HepG2 (cell line): ENCODE data around the gene TBX10. TPM values are rescaled to one million over a fixed set of nuclear protein-coding genes. Genes with fewer than 3 reads are reported as not detected.
A peak's percentile ranks its signal among the peaks of the same experiment; 100 is the strongest.

Source experiments
- ATAD3A ChIP-seq: sonication (generic); formaldehyde crosslinking; IDR thresholded peaks from 2 replicates; pipeline ENCODE4 v1.4.0; 2020; ENCODE audit warnings: missing genetic modification reagents
- HNF4A ChIP-seq: sonication (generic); formaldehyde crosslinking; IDR thresholded peaks from 2 replicates; pipeline ENCODE4 v1.4.0; 2020; ENCODE audit warnings: missing genetic modification reagents
- IKZF1 ChIP-seq: fragments of 450-650 bp; IDR thresholded peaks from 2 replicates; pipeline ENCODE4 v1.7.1; 2016
- IKZF4 ChIP-seq: sonication (generic); formaldehyde crosslinking; IDR thresholded peaks from 2 replicates; pipeline ENCODE4 v1.5.1; 2020; ENCODE audit warnings: borderline replicate concordance, mild to moderate bottlenecking, low read depth, missing genetic modification reagents; ENCODE audit errors: not compliant biosample characterization
- KAT8 ChIP-seq: IDR thresholded peaks from 2 replicates; pipeline ENCODE4 v1.6.1; 2016; ENCODE audit warnings: missing genetic modification reagents, missing compliant biosample characterization
- POLR2A ChIP-seq, 2 experiments: IDR thresholded peaks; 2 replicates each; pipeline ENCODE4 v1.6.1; 2011; ENCODE audit warnings: low read depth in 2 of 2, low read length in 2 of 2, mild to moderate bottlenecking in 1 of 2, moderate library complexity in 1 of 2; ENCODE audit not compliant: insufficient read depth in 1 of 2
- SMARCE1 ChIP-seq: fragments of 450-650 bp; IDR thresholded peaks from 2 replicates; pipeline ENCODE4 v1.6.1; 2017; ENCODE audit warnings: borderline replicate concordance
- ZNF333 ChIP-seq: sonication (generic); formaldehyde crosslinking; IDR thresholded peaks from 2 replicates; pipeline ENCODE4 v1.4.0; 2020; ENCODE audit warnings: mild to moderate bottlenecking, missing genetic modification reagents, borderline replicate concordance
- ZNF33A ChIP-seq: sonication (generic); formaldehyde crosslinking; IDR thresholded peaks from 2 replicates; pipeline ENCODE4 v1.5.1; 2020; ENCODE audit warnings: missing genetic modification reagents, mild to moderate bottlenecking, moderate library complexity, borderline replicate concordance
- ZNF350 ChIP-seq: sonication (generic); formaldehyde crosslinking; IDR thresholded peaks from 2 replicates; pipeline ENCODE4 v1.4.0; 2020; ENCODE audit warnings: mild to moderate bottlenecking, low read depth, missing genetic modification reagents, borderline replicate concordance
- ZNF816 ChIP-seq: sonication (generic); formaldehyde crosslinking; IDR thresholded peaks from 2 replicates; pipeline ENCODE4 v1.8.0; 2022; ENCODE audit warnings: missing genetic modification reagents, mild to moderate bottlenecking, borderline replicate concordance
- polyA plus RNA-seq, 8 experiments: library from polyadenylated mRNA; depleted of rRNA in 3 of 8; stranded (reverse) in 7 of 8; unstranded in 1 of 8; fragments of >200 nt; fragmentation: Illumina TruSeq in 4 of 8; extraction: Trizol in 4 of 8; gene quantifications; 2 replicates each; pipeline versions ENCODE4 v1.2.1 to v1.2.3, GENCODE V29; 2011 to 2016; ENCODE audit warnings: low read depth in 4 of 8, missing spikeins in 1 of 8, mixed read lengths in 1 of 8; ENCODE audit not compliant: insufficient read depth in 1 of 8
- total RNA-seq, 5 experiments: library from RNA; depleted of rRNA; stranded (reverse); fragments of >200 nt; fragmentation: Illumina TruSeq; extraction: Trizol; gene quantifications; 2 replicates each; pipeline ENCODE4 v1.2.3, GENCODE V29; 2016; ENCODE audit warnings: low read depth in 1 of 5
- TF ChIP-seq, protein P1 (sequence below): sonication (generic); formaldehyde crosslinking; IDR thresholded peaks from 2 replicates; pipeline ENCODE4 v1.4.0; 2020; ENCODE audit warnings: missing genetic modification reagents, borderline replicate concordance
- TF ChIP-seq, protein P2 (sequence below): sonication (generic); formaldehyde crosslinking; IDR thresholded peaks from 2 replicates; pipeline ENCODE4 v1.5.1; 2020; ENCODE audit warnings: missing genetic modification reagents, mild to moderate bottlenecking, borderline replicate concordance
- TF ChIP-seq, protein P3 (sequence below): sonication (generic); formaldehyde crosslinking; IDR thresholded peaks from 2 replicates; pipeline ENCODE4 v1.5.0; 2020; ENCODE audit warnings: mild to moderate bottlenecking, missing genetic modification reagents
- TF ChIP-seq, protein P4 (sequence below): sonication (generic); formaldehyde crosslinking; IDR thresholded peaks from 2 replicates; pipeline ENCODE4 v1.8.0; 2022; ENCODE audit warnings: missing genetic modification reagents, mild to moderate bottlenecking, borderline replicate concordance
- TF ChIP-seq, protein P5 (sequence below): sonication (generic); formaldehyde crosslinking; conservative IDR thresholded peaks from 2 replicates; pipeline ENCODE4 v1.8.0; 2022; ENCODE audit warnings: mild to moderate bottlenecking, moderate library complexity, missing genetic modification reagents

The TBX10 gene
- total and polyA plus RNA-seq, 2 of the 13 experiments (the other 11 are each of a cell fraction or from before 2014, with no cell fraction given), result 0.27 to 1.7 TPM

DNA sequence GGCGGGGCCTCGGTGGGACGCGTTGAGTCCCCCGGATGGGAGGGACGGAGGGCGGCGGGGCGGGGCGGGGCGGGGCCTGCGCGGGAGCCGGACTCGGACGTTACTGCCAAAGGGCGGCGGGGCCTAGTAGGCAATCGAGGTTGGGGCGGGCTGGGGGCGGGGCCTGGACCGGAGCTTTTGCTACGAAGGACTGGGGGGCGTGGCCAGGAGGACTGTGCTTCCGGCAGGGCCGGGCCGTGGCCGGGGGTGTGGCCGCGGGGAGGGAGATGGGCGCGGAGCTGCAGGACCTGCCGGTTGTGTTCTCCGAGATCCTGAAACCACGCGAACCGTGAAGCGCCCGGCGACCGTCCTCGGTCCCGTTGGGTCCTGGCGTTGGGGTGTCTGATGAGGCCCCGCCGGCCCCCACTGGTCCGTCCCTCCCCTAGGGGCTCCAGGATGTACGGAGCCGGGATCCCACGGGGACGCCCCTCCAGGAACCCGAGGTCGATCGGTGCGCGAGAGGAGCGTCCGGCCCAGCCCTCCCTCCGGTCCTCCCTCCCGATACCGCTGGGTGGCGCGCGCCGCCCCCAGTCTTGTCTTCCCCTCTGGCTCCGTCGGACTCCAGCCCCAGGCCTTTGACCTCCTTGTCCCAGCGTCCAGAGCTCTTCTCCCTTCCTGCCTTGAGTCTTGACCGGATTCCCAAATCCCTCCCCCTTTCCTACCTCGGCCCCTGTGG, 9.2 kb downstream of the TBX10 start (continued):
- TF ChIP-seq, protein P1, sequence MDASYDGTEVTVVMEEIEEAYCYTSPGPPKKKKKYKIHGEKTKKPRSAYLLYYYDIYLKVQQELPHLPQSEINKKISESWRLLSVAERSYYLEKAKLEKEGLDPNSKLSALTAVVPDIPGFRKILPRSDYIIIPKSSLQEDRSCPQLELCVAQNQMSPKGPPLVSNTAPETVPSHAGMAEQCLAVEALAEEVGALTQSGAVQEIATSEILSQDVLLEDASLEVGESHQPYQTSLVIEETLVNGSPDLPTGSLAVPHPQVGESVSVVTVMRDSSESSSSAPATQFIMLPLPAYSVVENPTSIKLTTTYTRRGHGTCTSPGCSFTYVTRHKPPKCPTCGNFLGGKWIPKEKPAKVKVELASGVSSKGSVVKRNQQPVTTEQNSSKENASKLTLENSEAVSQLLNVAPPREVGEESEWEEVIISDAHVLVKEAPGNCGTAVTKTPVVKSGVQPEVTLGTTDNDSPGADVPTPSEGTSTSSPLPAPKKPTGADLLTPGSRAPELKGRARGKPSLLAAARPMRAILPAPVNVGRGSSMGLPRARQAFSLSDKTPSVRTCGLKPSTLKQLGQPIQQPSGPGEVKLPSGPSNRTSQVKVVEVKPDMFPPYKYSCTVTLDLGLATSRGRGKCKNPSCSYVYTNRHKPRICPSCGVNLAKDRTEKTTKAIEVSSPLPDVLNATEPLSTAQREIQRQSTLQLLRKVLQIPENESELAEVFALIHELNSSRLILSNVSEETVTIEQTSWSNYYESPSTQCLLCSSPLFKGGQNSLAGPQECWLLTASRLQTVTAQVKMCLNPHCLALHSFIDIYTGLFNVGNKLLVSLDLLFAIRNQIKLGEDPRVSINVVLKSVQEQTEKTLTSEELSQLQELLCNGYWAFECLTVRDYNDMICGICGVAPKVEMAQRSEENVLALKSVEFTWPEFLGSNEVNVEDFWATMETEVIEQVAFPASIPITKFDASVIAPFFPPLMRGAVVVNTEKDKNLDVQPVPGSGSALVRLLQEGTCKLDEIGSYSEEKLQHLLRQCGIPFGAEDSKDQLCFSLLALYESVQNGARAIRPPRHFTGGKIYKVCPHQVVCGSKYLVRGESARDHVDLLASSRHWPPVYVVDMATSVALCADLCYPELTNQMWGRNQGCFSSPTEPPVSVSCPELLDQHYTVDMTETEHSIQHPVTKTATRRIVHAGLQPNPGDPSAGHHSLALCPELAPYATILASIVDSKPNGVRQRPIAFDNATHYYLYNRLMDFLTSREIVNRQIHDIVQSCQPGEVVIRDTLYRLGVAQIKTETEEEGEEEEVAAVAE (CRISPR knock-in tag), result peak; percentile 45; the same call in 1 of the 2 replicates
- TF ChIP-seq SMARCE1 (no peak), IKZF4 (CRISPR knock-in tag) (no peak), KAT8 (CRISPR knock-in tag) (peak; percentile 67; the same call in 1 of the 2 replicates), ATAD3A (CRISPR knock-in tag) (no peak), HNF4A (CRISPR knock-in tag) (peak; percentile 77), ZNF816 (peak; percentile 41; the same call in 1 of the 2 replicates), POLR2A (IDR thresholded peaks at IDR 0.05; ENCODE audit: insufficient read depth in 1 of 2, low read depth in 2 of 2, low read length in 2 of 2) (peak in 1 of 2 experiments; percentile 65; a peak in 2 of 4 replicates), ZNF350 (CRISPR knock-in tag) (peak; percentile 47), ZNF33A (CRISPR knock-in tag) (0 out of 2 replicates have a peak, but pooled peaks have one; percentile 72), IKZF1 (no peak), ZNF333 (CRISPR knock-in tag) (0 out of 2 replicates have a peak, but pooled peaks have one; percentile 77)
- TF ChIP-seq, protein P2, sequence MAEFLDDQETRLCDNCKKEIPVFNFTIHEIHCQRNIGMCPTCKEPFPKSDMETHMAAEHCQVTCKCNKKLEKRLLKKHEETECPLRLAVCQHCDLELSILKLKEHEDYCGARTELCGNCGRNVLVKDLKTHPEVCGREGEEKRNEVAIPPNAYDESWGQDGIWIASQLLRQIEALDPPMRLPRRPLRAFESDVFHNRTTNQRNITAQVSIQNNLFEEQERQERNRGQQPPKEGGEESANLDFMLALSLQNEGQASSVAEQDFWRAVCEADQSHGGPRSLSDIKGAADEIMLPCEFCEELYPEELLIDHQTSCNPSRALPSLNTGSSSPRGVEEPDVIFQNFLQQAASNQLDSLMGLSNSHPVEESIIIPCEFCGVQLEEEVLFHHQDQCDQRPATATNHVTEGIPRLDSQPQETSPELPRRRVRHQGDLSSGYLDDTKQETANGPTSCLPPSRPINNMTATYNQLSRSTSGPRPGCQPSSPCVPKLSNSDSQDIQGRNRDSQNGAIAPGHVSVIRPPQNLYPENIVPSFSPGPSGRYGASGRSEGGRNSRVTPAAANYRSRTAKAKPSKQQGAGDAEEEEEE (CRISPR knock-in tag), result 0 out of 2 replicates have a peak, but pooled peaks have one; percentile 30
- TF ChIP-seq, protein P3, sequence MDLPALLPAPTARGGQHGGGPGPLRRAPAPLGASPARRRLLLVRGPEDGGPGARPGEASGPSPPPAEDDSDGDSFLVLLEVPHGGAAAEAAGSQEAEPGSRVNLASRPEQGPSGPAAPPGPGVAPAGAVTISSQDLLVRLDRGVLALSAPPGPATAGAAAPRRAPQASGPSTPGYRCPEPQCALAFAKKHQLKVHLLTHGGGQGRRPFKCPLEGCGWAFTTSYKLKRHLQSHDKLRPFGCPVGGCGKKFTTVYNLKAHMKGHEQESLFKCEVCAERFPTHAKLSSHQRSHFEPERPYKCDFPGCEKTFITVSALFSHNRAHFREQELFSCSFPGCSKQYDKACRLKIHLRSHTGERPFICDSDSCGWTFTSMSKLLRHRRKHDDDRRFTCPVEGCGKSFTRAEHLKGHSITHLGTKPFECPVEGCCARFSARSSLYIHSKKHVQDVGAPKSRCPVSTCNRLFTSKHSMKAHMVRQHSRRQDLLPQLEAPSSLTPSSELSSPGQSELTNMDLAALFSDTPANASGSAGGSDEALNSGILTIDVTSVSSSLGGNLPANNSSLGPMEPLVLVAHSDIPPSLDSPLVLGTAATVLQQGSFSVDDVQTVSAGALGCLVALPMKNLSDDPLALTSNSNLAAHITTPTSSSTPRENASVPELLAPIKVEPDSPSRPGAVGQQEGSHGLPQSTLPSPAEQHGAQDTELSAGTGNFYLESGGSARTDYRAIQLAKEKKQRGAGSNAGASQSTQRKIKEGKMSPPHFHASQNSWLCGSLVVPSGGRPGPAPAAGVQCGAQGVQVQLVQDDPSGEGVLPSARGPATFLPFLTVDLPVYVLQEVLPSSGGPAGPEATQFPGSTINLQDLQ (CRISPR knock-in tag), result 0 out of 2 replicates have a peak, but pooled peaks have one; percentile 10
- TF ChIP-seq, protein P4, sequence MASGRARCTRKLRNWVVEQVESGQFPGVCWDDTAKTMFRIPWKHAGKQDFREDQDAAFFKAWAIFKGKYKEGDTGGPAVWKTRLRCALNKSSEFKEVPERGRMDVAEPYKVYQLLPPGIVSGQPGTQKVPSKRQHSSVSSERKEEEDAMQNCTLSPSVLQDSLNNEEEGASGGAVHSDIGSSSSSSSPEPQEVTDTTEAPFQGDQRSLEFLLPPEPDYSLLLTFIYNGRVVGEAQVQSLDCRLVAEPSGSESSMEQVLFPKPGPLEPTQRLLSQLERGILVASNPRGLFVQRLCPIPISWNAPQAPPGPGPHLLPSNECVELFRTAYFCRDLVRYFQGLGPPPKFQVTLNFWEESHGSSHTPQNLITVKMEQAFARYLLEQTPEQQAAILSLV (CRISPR knock-in tag), result no peak; the same call in 1 of the 2 replicates
- TF ChIP-seq, protein P5, sequence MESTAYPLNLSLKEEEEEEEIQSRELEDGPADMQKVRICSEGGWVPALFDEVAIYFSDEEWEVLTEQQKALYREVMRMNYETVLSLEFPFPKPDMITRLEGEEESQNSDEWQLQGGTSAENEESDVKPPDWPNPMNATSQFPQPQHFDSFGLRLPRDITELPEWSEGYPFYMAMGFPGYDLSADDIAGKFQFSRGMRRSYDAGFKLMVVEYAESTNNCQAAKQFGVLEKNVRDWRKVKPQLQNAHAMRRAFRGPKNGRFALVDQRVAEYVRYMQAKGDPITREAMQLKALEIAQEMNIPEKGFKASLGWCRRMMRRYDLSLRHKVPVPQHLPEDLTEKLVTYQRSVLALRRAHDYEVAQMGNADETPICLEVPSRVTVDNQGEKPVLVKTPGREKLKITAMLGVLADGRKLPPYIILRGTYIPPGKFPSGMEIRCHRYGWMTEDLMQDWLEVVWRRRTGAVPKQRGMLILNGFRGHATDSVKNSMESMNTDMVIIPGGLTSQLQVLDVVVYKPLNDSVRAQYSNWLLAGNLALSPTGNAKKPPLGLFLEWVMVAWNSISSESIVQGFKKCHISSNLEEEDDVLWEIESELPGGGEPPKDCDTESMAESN (CRISPR knock-in tag), result 0 out of 2 replicates have a peak, but pooled peaks have one; percentile 34
